ENCODE results near the gene TMEM63C.

Gene TMEM63C

GRCh38 chr14:77246784-77247183 is 65.2 kb downstream of the TMEM63C start:
- ChIA-PET POLR2A (no interaction called here), CTCF (no interaction called here)
- DNase-seq (ENCODE audit: extremely low spot score) = no peak
- TF ChIP-seq PKNOX1 (IDR thresholded peaks at IDR 0.05) (no peak), FOXA1 (IDR thresholded peaks at IDR 0.05) (no peak), ELF4 (IDR thresholded peaks at IDR 0.05) (no peak), FOXM1 (IDR thresholded peaks at IDR 0.05; ENCODE audit: borderline replicate concordance) (no peak), L3MBTL2 (conservative IDR thresholded peaks at IDR 0.05) (no peak)

GRCh38 chr14:77248666-77249065 is 67.1 kb downstream of the TMEM63C start:
- no peak for DNase-seq (ENCODE audit: extremely low spot score)
- TF ChIP-seq CTBP1 (IDR thresholded peaks at IDR 0.05; ENCODE audit: borderline replicate concordance) = no peak
- no peak for TF ChIP-seq ELF4 (IDR thresholded peaks at IDR 0.05)
- TF ChIP-seq TARDBP (IDR thresholded peaks at IDR 0.05) = no peak
- no peak for TF ChIP-seq FOXA1 (IDR thresholded peaks at IDR 0.05)
- TF ChIP-seq PKNOX1 (IDR thresholded peaks at IDR 0.05) = no peak
- no peak for TF ChIP-seq L3MBTL2 (conservative IDR thresholded peaks at IDR 0.05)
- no peak for TF ChIP-seq FOXM1 (IDR thresholded peaks at IDR 0.05; ENCODE audit: borderline replicate concordance)
- TF ChIP-seq ZNF384 (IDR thresholded peaks at IDR 0.05) = no peak
- TF ChIP-seq FOXK2 (IDR thresholded peaks at IDR 0.05) = no peak
- no peak for TF ChIP-seq NFRKB (IDR thresholded peaks at IDR 0.05)
- no peak for TF ChIP-seq SUZ12 (IDR thresholded peaks at IDR 0.05)
- TF ChIP-seq SP1 (IDR thresholded peaks at IDR 0.05) = no peak
- no peak for TF ChIP-seq BHLHE40 (IDR thresholded peaks at IDR 0.05; ENCODE audit: borderline replicate concordance)
- no peak for TF ChIP-seq LEF1 (IDR thresholded peaks at IDR 0.05; ENCODE audit: borderline replicate concordance)
- TF ChIP-seq ARNT (IDR thresholded peaks at IDR 0.05) = no peak
- no peak for TF ChIP-seq HDGF (IDR thresholded peaks at IDR 0.05; ENCODE audit: borderline replicate concordance)
- ChIA-PET CTCF (no interaction called here), POLR2A (no interaction called here)

- no peak for DNase-seq (ENCODE audit: extremely low spot score)
- ChIA-PET CTCF (no interaction called here), POLR2A (no interaction called here)
- TF ChIP-seq ZNF384 (IDR thresholded peaks at IDR 0.05) (no peak), ELF4 (IDR thresholded peaks at IDR 0.05) (no peak), ARNT (IDR thresholded peaks at IDR 0.05) (no peak), L3MBTL2 (conservative IDR thresholded peaks at IDR 0.05) (no peak), PKNOX1 (IDR thresholded peaks at IDR 0.05) (no peak), FOXK2 (IDR thresholded peaks at IDR 0.05) (no peak), NFRKB (IDR thresholded peaks at IDR 0.05) (no peak), FOXM1 (IDR thresholded peaks at IDR 0.05; ENCODE audit: borderline replicate concordance) (no peak), BHLHE40 (IDR thresholded peaks at IDR 0.05; ENCODE audit: borderline replicate concordance) (no peak), CTBP1 (IDR thresholded peaks at IDR 0.05; ENCODE audit: borderline replicate concordance) (no peak), SUZ12 (IDR thresholded peaks at IDR 0.05) (no peak), LEF1 (IDR thresholded peaks at IDR 0.05; ENCODE audit: borderline replicate concordance) (no peak)
These were observed 67.7 kb downstream of the TMEM63C start for GRCh38 chr14:77249286-77249685.

GRCh38 chr14:77250927-77251326 is 69.3 kb downstream of the TMEM63C start:
- TF ChIP-seq BHLHE40 (IDR thresholded peaks at IDR 0.05; ENCODE audit: borderline replicate concordance) (no peak), SP1 (IDR thresholded peaks at IDR 0.05) (no peak), CTBP1 (IDR thresholded peaks at IDR 0.05; ENCODE audit: borderline replicate concordance) (no peak), TARDBP (IDR thresholded peaks at IDR 0.05) (no peak), ELF4 (IDR thresholded peaks at IDR 0.05) (no peak), FOXK2 (IDR thresholded peaks at IDR 0.05) (no peak), ZNF384 (IDR thresholded peaks at IDR 0.05) (no peak), SUZ12 (IDR thresholded peaks at IDR 0.05) (no peak), FOXM1 (IDR thresholded peaks at IDR 0.05; ENCODE audit: borderline replicate concordance) (no peak), FOXA1 (IDR thresholded peaks at IDR 0.05) (no peak)
- no peak for DNase-seq (ENCODE audit: extremely low spot score)
- ChIA-PET CTCF (no interaction called here), POLR2A (no interaction called here)

GRCh38 chr14:77251870-77252269 is 70.3 kb downstream of the TMEM63C start:
- TF ChIP-seq FOXA1 (IDR thresholded peaks at IDR 0.05) (no peak), HDGF (IDR thresholded peaks at IDR 0.05; ENCODE audit: borderline replicate concordance) (no peak), CTBP1 (IDR thresholded peaks at IDR 0.05; ENCODE audit: borderline replicate concordance) (no peak), ARNT (IDR thresholded peaks at IDR 0.05) (no peak), FOXK2 (IDR thresholded peaks at IDR 0.05) (no peak), BHLHE40 (IDR thresholded peaks at IDR 0.05; ENCODE audit: borderline replicate concordance) (no peak), SUZ12 (IDR thresholded peaks at IDR 0.05) (no peak), ELF4 (IDR thresholded peaks at IDR 0.05) (no peak), LEF1 (IDR thresholded peaks at IDR 0.05; ENCODE audit: borderline replicate concordance) (no peak), L3MBTL2 (conservative IDR thresholded peaks at IDR 0.05) (no peak), NFRKB (IDR thresholded peaks at IDR 0.05) (no peak), PKNOX1 (IDR thresholded peaks at IDR 0.05) (no peak), ZNF384 (IDR thresholded peaks at IDR 0.05) (no peak), FOXM1 (IDR thresholded peaks at IDR 0.05; ENCODE audit: borderline replicate concordance) (no peak), TARDBP (IDR thresholded peaks at IDR 0.05) (no peak), SP1 (IDR thresholded peaks at IDR 0.05) (no peak)
- ChIA-PET CTCF (no interaction called here), POLR2A (no interaction called here)
- DNase-seq (ENCODE audit: extremely low spot score) = no peak
